GM12874 (cell line): Measurements from ENCODE around the gene IGIP.

ENCODE experiments used
- TF ChIP-seq, protein P1 (sequence below): IDR thresholded peaks from 2 replicates; pipeline ENCODE4 v1.5.1; 2011; ENCODE audit warnings: low read depth, mild to moderate bottlenecking, control low read depth, low read length, moderate library complexity; ENCODE audit not compliant: insufficient read depth

Gene IGIP

DNA sequence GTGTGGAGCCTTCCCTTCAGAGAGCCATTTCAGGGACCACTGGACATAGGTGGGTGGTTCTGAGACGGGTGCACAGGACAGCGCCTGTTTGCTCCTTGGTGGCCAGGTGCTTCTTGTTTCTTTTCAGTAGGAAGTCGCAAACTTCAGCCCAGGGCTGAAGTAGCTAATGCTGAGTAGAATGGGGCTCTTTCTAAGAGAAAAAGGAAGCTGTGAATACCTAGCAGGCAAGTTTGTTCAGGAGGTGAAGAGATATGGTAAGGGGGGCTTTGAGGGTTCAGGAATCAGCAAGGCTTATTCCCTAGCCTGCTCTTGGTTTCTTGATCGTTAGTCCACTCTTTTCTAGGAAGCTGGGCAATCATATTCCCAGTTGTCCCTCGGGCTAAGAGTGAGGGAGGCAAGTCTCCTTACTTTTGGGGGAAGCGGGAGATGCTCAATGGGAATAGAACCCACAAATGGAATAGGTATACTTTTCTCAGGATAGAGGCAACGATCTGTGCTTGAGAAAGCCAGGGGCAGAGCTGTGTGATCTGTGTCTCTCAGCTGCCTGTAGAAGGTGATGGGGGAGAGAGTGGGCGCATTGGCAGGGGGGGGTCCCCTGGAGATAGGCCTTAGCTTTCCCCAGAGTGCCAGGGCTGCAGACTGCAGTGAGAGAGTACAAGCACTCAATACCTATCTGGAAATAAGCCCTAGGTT is 13.7 kb upstream of the IGIP start:
- TF ChIP-seq, protein P1, sequence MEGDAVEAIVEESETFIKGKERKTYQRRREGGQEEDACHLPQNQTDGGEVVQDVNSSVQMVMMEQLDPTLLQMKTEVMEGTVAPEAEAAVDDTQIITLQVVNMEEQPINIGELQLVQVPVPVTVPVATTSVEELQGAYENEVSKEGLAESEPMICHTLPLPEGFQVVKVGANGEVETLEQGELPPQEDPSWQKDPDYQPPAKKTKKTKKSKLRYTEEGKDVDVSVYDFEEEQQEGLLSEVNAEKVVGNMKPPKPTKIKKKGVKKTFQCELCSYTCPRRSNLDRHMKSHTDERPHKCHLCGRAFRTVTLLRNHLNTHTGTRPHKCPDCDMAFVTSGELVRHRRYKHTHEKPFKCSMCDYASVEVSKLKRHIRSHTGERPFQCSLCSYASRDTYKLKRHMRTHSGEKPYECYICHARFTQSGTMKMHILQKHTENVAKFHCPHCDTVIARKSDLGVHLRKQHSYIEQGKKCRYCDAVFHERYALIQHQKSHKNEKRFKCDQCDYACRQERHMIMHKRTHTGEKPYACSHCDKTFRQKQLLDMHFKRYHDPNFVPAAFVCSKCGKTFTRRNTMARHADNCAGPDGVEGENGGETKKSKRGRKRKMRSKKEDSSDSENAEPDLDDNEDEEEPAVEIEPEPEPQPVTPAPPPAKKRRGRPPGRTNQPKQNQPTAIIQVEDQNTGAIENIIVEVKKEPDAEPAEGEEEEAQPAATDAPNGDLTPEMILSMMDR, result no peak

GRCh38 chr5:140112685-140113179 is 13.0 kb upstream of the IGIP start:
- TF ChIP-seq, protein P1, result no peak

DNA sequence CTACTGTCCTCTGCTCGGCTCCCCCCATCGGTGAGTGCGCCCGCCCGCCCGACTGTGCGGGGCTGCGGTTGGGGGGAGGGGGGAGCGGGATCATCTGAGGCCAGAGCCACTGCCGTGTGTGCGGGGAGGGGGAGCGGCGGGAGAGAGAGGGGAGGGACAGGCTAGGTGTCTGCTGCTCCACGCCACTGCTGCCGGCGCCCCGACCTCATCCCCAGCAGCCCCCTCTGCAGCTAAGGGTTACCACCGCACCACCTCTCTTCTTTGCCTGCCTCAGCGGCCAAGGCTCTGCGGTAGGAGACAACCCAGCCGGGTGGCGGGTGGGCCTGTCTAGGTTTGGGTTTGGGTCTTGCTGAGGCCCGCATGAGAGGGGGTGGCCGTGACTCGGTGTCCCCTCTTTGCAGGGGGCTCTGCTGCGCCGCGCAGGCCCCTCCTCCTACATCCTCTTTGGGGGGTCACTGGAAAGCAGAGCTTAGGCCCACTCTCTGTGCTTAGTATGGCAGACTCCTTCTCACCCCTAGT is 12.5 kb upstream of the IGIP start:
- TF ChIP-seq, protein P1, result no peak

DNA sequence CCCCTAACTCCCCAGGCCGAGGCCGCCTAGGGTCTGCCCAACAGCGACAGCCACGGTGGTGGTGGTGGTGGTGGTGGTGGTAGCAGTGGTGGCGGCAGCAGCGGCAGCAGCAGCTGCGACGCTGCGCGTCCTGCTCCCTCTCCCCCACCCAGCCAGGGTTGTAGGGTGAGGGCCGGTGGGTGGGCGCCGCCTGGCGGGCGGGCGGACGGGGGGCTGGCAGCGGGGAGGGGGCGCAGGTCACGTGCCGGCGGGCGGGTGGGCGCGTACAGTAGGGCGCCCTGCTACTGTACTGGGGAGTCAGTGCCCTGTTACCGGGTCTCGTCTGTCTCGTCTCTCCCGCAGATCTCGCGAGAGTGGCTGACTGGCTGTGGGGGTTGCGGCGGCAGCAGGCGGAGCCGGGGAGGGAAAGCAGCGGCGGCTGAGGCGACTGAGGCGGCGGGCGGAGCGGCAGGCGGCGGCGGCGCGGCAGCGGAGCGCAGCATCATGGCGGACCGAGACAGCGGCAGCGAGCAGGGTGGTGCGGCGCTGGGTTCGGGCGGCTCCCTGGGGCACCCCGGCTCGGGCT is 12.0 kb upstream of the IGIP start, which contains the start of gene PURA:
TSS of gene PURA (plus strand) at position 411 of the 565 bp plus-strand sequence. CDS start at position 484, 73 bp downstream.
- TF ChIP-seq, protein P1, result 0 out of 2 replicates have a peak, but pooled peaks have one; percentile 11

- TF ChIP-seq, protein P1, result no peak
Measured at GRCh38 chr5:140114341-140115185, 11.2 kb upstream of the IGIP start.

GRCh38 chr5:140115186-140115500 is 10.6 kb upstream of the IGIP start:
- TF ChIP-seq, protein P1, result no peak

- TF ChIP-seq, protein P1, result no peak
Measured at GRCh38 chr5:140116716-140117115, 9.0 kb upstream of the IGIP start.
